Body of pancreas (tissue), 4 donors: ENCODE results near the gene GNG11. TPM values are rescaled to one million over a fixed set of nuclear protein-coding genes. Genes with fewer than 3 reads are reported as not detected.

Experiments used
- ATAC-seq: fragments of 150-250 bp; one replicate; pipeline ENCODE4 v1.9.1; 2016
- DNase-seq, 4 donors: peaks; one replicate each; pipeline ENCODE4 v3.0.0-alpha.2; 2019
- H3K27ac ChIP-seq, 4 donors: fragments of 200-600 bp; sonication (generic); 1 replicate in 3 of 4; 2 replicates in 1 of 4; pipeline versions ENCODE4 v1.5.1 to v1.6.1; 2016 to 2019; ENCODE audit warnings: mild to moderate bottlenecking in 1 of 4, mixed read lengths in 1 of 4, moderate library complexity in 1 of 4
- H3K27me3 ChIP-seq, 2 donors: fragments of 200-600 bp; sonication (generic); one replicate each; pipeline ENCODE4 v1.6.0; 2016; ENCODE audit warnings: mild to moderate bottlenecking in 1 of 2
- H3K36me3 ChIP-seq, 2 donors: fragments of 200-600 bp; sonication (generic); replicated peaks in 1 of 2; 2 replicates each; pipeline ENCODE4 v1.5.1; 2016; ENCODE audit warnings: low read depth in 2 of 2; ENCODE audit not compliant: insufficient read depth in 1 of 2
- H3K4me1 ChIP-seq: fragments of 200-600 bp; sonication (generic); one replicate; pipeline ENCODE4 v1.6.0; 2016
- H3K4me3 ChIP-seq, 2 donors: fragments of 200-600 bp; sonication (generic); 1 replicate in 1 of 2; 2 replicates in 1 of 2; pipeline ENCODE4 v1.5.1; 2016 to 2019
- H3K9me3 ChIP-seq, 3 donors: fragments of 200-600 bp; sonication (generic); 1 replicate in 2 of 3; 2 replicates in 1 of 3; pipeline ENCODE4 v1.5.1; 2016
- CTCF ChIP-seq, 7 experiments: fragments of 450-650 bp in 4 of 7; fragments of 200-600 bp in 3 of 7; sonication (generic) in 3 of 7; IDR thresholded peaks; one replicate each; pipeline ENCODE4 v1.5.1; 2016 to 2019; ENCODE audit warnings: antibody characterized with exemption in 7 of 7
- POLR2A ChIP-seq, 3 donors: fragments of 450-650 bp; IDR thresholded peaks; one replicate each; pipeline ENCODE4 v1.6.1; 2016; ENCODE audit warnings: antibody characterized with exemption in 3 of 3, mild to moderate bottlenecking in 2 of 3
- WGBS, 2 donors: methylation state at CpG; one replicate each; pipeline ENCODE4 v1.1.5; 2017; 5-methylcytosine and 5-hydroxymethylcytosine counted together
- intact Hi-C: fragments of 100-400 bp; cut with DNase I; formaldehyde crosslinking; loops from one replicate; pipeline ENCODE4 v1.15.1; 2023
- total RNA-seq, 2 donors: library from RNA; depleted of rRNA; stranded (reverse); fragments of >200 nt; gene quantifications; one replicate each; pipeline ENCODE4 v1.1.0, GENCODE V29; 2016

The GNG11 gene
- total RNA-seq, 2 donors from 2014 or later, result 6.6 to 11.4 TPM

GRCh38 chr7:93927585-93927984, 6.0 kb downstream of the GNG11 start:
- DNase-seq (no peak), ATAC-seq (no peak)
- H3K27ac ChIP-seq, result no peak overlapping the region
- WGBS, 2 donors, result 58 to 73% methylated on average over 3 of the region's 3 CpGs
- H3K4me1 ChIP-seq, result no peaks in the 10 kb centered on the region
- TF ChIP-seq CTCF (IDR thresholded peaks at IDR 0.05) (no peak), POLR2A (IDR thresholded peaks at IDR 0.05) (no peak)
- H3K36me3 ChIP-seq, result no peaks in the 10 kb centered on the region
- intact Hi-C loops, result no loop called here
- H3K4me3 ChIP-seq, result no peak overlapping the region
- H3K9me3 ChIP-seq, result no peaks in the 10 kb centered on the region
- H3K27me3 ChIP-seq, result no peaks in the 10 kb centered on the region

- Histone ChIP-seq H3K4me3 (no peak overlapping the region), H3K27ac (no peak overlapping the region), H3K27me3 (no peaks in the 10 kb centered on the region), H3K4me1 (no peaks in the 10 kb centered on the region), H3K36me3 (no peaks in the 10 kb centered on the region), H3K9me3 (no peaks in the 10 kb centered on the region)
- whole genome bisulfite sequencing, 2 donors, result 67 to 72% methylated on average over 3 of the region's 3 CpGs
- intact Hi-C loops, result no loop called here
- TF ChIP-seq CTCF (IDR thresholded peaks at IDR 0.05) (no peak), POLR2A (IDR thresholded peaks at IDR 0.05) (no peak)
- no peak for ATAC-seq
- no peak for DNase-seq
These were observed 10.1 kb downstream of the GNG11 start for GRCh38 chr7:93931655-93932054.

GRCh38 chr7:93933156-93933555, 11.6 kb downstream of the GNG11 start:
- ATAC-seq (no peak), DNase-seq (no peak)
- intact Hi-C loops, result no loop called here
- H3K27me3 ChIP-seq, result no peaks in the 10 kb centered on the region
- H3K36me3 ChIP-seq, result no peaks in the 10 kb centered on the region
- no peak overlapping the region for H3K27ac ChIP-seq
- H3K4me3 ChIP-seq, result no peak overlapping the region
- H3K9me3 ChIP-seq, result no peaks in the 10 kb centered on the region
- H3K4me1 ChIP-seq, result no peaks in the 10 kb centered on the region
- 79 to 81% methylated on average over 3 of the region's 3 CpGs for WGBS, 2 donors
- TF ChIP-seq POLR2A (IDR thresholded peaks at IDR 0.05) (no peak), CTCF (IDR thresholded peaks at IDR 0.05) (no peak)

- Histone ChIP-seq H3K4me1 (no peaks in the 10 kb centered on the region), H3K4me3 (no peak overlapping the region), H3K27ac (no peak overlapping the region), H3K36me3 (no peaks in the 10 kb centered on the region), H3K9me3 (no peaks in the 10 kb centered on the region), H3K27me3 (no peaks in the 10 kb centered on the region)
- intact Hi-C loops, result no loop called here
- 69 to 81% methylated on average over 2 of the region's 2 CpGs for WGBS, 2 donors
- ATAC-seq (no peak), DNase-seq (no peak)
- TF ChIP-seq POLR2A (IDR thresholded peaks at IDR 0.05) (no peak), CTCF (IDR thresholded peaks at IDR 0.05) (no peak)
These were observed 13.6 kb downstream of the GNG11 start for GRCh38 chr7:93935102-93935501.

- no peaks in the 10 kb centered on the region for H3K9me3 ChIP-seq
- H3K4me1 ChIP-seq, result no peaks in the 10 kb centered on the region
- DNase-seq (no peak), ATAC-seq (no peak)
- no peak for TF ChIP-seq POLR2A (IDR thresholded peaks at IDR 0.05)
- no peaks in the 10 kb centered on the region for H3K36me3 ChIP-seq
- WGBS, 2 donors, result 91 to 93% methylated on average over 1 of the region's 1 CpG
- no peaks in the 10 kb centered on the region for H3K27me3 ChIP-seq
- no peak overlapping the region for H3K4me3 ChIP-seq
- no peak overlapping the region for H3K27ac ChIP-seq
- intact Hi-C loops, result no loop called here
These were observed 16.3 kb downstream of the GNG11 start for GRCh38 chr7:93937818-93938217.
